ENCODE results near the gene PRKCH.

The PRKCH gene

DNA sequence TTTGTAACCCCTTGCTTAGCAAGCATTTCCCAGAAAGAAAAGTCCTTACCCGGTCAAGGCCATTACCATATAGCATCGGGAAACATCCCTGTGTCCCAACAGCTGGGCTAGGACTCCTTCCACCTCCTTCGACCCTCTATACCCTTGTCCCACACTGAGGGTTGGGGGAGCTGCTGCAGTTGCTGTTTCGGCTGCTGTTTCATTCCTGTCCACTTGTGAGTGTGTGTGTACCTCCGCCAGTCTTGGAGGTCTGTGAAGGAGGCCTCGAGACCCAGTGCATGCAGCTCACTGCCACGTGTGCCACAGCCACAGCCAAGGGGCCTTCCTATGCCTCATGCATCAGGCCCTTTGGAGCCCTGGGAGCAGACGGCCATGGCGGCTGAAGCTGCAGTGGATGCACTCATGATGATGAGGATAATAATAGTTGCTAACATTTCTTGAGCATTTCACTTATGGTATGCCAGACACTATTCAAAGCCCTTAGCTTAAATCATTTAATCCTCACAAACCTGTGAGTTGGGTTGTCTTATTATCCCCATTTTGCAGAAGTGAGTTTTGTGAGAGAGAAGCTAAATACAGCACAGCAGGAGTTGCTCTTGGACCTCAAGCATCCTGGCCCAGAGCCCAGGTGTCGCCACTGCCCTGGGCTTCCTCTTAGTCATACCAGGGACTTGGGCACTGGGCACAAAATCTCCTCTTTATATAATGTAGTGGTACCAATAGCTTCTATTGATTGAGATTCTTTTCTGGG lies 156.5 kb downstream of the PRKCH start:
- DNase-seq = no peak

DNA sequence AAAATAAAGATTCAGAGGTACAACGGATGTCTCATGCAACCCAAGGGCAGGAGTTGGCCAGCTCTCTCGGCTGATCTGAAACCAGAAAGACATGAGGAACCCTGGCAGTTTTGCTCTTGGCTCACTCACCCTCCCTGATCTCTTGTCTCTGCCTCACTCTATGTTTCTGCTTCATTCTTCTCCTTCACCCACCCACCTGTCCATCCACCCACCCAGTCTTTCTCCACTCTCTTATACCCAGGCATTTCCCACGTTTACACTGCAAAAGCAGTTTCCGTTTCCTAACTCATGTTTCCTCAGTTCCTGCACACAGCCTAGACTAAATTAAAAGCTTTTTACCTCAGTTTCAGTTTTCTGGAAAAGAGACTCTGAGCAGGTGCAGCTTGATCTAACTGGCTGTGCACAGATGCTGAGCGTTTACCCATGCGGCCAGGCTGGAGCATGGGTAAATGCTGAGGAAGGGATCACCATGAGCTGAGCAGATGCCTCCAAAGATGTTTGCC lies 157.6 kb downstream of the PRKCH start:
- peak; percentile 23 to 44 for DNase-seq

DNA sequence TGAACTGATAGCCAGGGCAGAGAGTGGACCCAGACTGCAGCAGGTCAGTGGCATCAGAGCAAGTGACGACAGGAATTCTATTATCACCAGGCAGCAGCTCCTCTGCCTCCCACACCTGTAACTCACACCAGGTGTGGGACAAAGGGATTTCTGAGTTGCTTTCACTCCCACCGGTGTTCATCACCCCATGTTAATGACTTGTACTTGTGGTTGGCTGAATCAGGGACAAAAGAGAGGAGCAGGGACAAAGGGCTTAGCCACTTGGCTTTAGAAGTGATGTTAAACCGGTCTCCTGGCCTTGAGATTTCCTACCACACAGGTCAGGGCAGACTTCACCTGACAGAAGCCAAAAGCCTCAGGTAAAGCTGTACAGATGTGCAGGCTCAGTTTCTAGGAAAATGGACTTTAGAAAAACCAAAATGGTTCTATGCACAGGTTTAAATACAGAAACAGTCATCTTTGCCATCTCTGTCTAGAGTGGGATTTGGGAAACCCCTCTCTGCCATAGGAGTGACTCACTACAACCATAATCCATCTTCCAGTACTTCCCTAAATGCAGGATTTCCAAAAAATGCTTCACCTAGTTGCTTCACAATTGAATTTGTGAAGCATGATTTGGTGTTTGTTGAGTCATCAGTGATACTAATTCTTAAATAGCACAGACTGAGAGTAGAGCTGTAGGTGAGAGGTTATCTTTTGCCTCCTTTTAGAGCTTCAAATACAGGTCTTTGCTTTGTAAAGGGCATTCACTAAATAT lies 158.5 kb downstream of the PRKCH start:
- no peak for DNase-seq

DNA sequence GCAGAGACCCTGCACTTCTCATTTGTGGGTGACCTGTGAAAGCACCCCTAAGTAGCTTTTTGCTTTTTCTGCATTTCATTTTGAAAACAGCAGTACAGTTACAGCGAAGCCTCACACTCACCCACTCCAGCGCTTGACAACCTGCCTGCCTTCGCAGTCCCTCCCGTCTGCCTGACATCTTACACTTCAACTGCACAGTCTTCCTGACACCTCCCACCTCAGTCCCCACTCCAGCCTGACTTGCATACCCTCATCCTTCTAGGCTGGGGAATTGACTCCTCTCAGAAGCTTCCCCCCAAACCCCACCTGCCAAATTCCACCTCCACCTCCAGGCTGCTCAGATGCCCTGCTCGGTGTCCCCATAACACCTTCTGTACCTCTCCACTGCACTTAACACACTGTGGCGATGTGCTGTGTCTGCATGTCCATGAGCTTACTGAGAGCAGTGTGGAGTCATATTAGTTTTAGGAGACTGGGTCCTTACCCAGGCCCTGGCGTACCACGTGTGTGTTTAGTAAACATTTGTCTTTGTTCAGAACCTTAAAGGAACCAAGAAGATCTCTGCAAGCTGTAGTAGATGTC lies 159.4 kb downstream of the PRKCH start:
- no peak for DNase-seq

DNA sequence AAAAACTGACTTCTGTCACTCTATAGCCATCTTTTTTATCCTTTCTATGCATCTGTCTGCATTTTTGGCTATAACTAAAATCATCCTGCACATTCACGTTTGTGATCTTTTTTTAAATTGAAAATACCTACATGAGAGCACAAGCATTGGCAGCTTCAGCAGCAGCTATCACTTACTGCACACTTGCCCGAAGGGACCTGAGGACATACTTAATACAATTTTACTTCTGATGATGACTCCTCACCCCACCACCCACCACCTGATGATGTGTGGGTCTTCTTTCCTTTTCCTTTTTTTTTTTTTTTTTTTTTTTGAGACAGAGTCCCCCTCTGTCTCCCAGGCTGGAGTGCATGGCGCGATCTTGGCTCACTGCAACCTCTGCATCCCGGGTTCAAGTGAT lies 160.3 kb downstream of the PRKCH start:
- no peak for DNase-seq

DNA sequence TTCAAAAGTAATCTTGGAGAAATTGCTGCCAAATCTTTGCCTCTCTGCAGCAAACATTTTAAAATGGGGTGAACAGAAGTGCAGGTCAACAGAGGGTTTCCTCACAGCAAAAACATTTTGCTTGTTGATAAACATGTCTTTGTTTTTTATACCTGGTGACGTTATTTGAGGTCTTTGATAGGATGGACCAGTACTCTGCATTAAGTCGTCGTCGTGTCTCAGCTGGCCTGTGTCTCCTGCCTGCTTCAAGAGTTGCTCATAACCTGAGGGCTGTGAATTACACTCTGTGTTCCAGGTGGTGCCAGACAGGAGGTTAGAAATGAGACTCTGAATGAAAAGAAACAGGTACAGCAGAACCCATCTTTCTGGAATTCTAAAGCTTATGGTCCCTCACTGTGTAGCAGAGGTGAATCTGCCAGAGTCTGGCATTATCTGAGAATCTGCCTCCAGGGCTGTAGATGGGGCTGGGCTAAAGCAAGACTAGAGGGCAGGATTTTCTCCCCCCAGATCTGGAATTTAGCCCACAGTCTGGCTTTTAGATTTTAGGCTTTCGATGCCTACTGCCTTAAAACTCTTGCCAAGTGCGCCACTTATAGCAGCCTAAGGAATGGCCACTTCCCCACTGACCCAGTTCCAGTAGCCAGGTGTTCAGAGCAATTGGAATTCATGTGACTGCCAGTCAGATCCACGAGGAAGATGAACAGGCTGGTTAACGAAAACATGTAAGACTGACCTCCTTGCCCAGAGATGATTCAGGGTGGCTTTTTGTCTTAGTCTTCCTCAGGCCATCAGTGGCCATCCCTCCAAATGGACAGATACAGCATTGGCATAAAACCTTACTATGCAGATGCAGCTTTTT lies 161.2 kb downstream of the PRKCH start:
- no peak for DNase-seq

DNA sequence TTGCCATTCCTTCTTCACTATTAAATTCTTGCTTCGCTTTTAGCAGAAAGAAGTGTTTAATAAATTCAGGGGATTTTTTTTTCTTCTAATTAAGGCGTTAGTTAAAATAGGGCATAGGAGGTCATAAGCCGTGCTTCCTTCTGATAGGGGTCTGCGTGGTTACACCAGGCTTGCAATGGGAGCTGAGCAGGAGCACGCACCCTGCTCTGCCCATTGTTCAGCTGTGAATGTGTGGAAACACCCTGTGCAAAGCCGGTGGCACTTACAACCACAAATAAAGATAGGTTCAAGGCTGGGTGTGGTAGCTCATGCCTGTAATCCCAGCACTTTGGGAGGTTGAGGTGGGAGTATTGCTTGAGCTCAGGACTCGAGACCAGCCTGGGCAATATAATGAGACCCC lies 162.1 kb downstream of the PRKCH start:
- no peak for DNase-seq

DNA sequence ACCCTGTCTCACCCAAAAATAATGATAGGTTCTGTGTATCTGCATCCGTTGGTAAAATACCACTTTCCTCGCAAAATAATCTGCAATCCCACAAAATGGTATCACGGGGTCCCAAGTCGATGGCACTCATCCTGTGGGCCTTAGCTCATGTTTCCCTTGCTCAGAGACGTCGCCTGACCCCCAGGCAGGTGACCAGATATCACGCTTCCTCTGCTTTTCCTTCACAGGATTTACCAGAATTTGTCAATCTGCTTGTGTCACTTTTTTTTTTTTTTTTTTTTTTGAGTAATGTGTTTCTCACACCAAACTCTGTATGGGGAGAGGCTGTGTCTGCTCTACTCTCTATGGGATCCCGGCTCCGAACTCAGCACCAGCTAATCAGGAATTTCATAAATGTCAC lies 162.7 kb downstream of the PRKCH start:
- no peak for DNase-seq

DNA sequence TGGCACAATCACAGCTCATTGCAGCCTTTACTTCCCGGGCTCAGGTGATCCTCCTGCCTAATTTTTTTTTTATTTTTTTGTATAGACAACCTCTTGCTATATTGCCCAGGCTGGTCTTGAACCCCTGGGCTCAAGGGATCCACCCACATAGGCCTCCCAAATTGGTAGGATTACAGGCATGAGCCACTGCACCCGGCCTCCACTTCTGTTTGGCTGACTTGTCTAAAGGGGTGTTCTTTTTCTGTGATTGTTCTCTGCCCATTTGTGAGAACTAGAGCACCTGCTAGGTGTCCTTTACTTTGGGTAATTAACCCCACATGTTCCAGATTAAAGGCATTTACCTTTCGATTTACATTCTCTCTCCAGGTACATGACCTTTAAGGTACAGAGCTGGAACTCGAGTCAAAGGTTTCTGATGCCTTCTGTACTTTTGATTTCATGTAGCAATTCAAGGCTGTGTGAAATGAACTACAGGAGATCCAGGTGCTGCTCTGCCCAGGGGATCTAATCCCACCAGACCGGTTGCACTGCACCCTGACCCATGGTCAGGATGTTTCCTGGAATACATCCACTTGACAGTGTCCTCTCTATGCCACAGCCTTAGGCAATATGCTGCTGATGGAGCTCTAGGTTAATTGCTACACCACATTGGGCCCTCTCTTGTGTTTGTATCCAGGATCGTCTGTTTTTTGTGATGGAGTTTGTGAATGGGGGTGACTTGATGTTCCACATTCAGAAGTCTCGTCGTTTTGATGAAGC lies 163.6 kb downstream of the PRKCH start:
- no peak for DNase-seq

DNA sequence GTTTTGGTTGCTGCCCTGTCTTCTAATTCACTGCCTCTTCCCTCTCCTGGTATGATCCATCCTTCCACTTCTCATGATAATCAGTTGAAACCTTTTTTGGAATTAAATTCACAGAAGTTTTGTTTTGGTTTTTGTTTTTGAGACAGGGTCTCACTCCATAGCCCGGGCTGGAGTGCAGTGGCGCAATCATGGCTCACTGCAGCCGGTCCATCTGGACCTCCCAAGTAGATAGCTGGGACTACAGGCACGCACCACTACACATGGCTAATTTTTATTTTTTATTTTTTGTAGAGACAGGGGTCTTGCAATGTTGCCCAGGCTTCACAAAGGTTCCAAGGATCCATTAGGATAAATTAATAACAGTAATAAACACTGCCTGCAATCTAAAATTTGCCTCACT lies 164.3 kb downstream of the PRKCH start:
- DNase-seq = no peak

DNA sequence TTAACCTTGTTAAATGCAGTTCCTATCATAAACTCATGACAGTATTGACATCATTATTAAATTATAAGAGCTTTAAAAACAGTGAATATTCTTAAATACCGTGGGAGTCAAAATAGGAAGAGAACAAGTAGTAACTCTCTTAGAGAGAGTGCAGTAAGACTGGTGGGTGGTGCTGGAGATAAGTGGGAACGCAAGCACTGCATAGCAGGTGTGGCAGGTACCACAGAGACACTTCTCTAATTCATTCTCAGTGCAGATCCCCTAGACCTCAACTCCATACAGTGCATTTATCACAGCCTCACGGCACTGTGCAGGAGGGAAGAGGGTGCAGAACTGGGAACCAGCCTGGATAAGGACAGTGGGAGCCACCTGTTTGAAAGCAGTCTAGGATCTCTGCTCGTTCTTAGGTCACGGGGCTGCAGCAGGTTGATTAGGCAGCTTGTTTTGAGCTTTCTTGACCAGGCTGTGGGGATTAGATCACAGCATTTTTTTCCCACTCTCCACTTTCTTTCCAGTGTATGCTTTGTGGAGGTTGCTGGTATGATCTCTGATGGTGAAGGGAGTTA lies 165.6 kb downstream of the PRKCH start:
- no peak for DNase-seq

DNA sequence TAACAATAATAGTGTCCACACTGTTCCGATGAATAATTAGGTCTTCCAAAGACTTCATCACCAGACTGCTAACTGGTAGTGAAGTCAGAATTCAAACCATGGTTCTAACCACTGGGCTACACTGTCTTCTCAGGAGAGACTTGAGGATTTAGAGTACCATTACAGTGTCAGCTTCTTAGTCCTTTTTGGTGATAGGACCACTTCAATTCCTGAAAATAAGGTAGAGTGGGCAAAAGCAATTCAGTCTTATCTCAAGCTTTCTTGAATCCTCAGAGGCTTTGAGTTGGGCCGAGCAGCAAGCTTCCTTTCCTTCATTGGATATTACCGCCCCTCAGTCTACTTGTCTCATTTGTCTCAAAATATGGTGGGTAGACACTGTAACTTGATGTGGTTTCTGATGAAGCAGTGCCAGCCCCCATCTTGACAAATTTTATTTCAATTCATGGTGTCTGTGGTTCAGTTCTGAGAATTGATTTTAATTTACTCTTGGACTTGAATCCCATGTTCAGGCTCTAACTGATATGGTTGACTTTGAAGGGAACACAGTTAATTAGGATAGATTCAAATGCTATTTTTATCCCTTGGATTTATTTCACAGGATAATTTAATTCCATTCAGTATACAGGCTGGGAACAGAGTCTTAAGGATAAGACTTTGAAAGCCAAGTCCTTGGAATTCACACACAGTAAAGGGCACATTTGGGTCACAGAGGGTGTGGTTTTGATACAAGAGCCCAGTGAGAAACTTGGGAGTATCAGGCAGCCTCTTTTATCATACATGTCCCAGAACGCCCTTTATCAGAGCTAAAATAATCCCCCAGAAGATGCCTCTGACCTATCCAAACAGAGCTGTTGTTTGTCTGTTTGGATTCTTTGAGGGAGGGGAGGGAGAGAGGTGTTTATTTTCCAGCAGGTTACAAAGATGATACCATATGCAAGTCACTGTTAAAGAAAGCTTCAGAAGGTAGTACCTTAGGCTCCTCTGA lies 167.3 kb downstream of the PRKCH start:
- DNase-seq = no peak

DNA sequence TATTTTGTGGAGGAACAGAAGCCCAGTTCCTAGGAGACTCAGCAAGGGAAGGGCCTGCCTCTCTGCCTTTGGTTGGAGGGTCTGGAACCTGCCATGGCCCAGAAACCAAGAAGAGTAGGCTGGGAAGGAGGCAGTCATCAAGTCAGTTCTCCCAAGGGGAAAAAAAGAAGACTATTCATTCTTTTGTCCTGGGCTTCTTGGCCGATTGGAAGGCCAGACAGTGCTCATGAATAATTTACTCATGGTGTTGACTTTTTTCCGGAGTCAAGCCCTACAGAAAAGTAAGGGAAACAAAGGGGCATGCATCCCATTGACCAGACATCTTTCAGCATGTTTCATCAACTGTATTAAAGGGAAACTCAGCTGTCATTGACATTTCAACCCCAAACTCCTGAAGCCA lies 168.1 kb downstream of the PRKCH start:
- no peak for DNase-seq

DNA sequence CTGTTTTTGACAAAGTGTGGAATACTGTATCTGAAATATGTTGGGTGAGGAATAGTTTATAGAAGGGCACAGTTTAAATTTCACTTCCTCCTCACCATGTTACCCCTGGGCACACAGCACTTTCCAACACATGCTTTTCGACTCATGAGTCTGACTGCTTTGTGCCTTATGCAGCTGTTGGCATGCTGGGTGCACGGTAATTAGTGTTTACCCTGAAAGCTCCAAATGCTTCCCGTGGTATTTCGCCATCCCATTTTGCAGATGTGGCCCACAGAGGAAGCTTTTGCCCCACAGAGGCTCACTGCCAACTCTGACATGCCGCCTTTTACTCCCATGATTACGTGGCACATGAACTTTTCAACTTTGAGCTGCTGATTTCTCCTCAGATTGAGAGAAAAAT lies 168.6 kb downstream of the PRKCH start:
- DNase-seq = no peak

DNA sequence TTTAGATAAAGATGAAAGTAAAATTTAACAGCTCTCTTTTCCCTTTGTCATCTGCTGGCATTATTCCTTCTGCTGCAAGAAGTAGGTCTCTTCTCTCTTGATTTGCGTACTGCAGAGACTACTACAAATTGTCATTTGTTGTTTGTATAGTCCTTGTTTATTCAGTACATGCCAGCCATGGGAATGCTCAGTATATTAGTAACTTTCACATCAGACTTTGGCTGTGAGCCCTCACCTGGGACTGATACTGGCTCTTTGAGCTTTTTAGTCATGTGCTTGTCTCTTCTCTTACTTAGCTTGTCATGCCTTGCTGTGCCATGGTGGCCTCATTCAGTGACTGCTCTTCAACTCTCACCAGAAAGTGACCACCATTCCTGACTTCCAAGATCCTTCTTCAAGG lies 169.8 kb downstream of the PRKCH start:
- no peak for DNase-seq

DNA sequence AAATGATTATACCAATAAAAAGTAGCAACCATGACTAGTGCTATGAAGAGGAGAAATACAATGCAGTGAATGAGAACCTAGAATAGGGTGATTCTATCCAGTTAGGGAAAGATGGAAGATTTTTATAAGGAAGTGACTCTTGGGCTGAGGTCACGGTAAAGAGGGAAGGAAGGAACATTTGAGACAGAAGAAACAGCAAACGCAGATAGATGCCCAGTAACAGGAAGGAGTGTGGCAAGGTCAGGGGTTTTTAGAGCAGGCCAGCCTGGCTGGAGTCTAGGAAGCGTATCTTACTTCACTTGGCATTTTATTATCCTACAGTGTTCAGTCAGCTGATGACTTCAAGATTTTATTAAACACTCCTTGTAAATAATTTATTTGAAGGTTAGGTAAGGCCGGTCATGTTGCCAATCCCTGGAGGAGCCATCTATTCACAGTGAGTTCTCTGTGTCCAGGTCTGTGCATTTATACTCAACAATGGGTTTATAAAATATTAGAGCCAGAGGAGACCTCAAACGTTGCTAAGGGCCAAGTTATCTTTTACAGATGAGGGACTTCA lies 170.6 kb downstream of the PRKCH start:
- DNase-seq = no peak

DNA sequence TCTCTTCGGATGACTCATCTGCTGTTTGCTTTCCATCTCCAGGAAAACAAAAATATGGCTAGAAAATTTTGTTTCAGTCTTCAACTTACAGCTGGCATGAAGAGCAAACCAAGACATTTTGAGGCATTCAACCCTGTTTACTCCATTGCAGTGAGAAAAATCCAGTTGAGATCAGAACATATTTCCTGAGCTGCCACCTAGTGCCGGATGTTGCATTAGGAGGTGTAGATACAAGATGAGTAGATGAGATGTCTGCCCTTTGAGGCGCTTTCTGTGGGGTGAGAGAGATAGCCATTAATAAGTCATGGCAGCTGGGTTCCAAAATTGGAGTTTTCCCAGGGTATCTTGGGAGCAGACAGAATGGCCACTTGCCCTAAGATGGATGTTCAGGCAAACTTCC lies 171.1 kb downstream of the PRKCH start:
- no peak for DNase-seq

DNA sequence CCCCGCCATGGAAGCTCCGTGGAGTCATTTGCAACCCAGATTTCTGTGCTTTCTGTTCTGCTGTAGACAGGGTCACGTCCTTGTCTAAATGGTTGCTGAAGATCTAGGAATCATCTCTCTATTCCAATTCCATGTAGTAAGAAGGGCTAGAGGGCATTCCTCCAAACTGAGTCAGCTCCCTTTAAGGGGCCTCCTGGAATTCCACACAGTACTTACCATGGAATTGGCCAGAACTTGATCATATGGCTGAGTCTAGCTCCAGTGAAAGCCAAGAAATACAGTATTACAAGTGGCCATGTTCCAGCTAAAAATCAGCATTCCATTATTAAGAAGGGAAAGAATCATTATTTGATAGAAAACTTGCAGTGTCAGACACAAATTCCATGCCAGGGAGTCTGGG lies 171.9 kb downstream of the PRKCH start:
- no peak for DNase-seq

DNA sequence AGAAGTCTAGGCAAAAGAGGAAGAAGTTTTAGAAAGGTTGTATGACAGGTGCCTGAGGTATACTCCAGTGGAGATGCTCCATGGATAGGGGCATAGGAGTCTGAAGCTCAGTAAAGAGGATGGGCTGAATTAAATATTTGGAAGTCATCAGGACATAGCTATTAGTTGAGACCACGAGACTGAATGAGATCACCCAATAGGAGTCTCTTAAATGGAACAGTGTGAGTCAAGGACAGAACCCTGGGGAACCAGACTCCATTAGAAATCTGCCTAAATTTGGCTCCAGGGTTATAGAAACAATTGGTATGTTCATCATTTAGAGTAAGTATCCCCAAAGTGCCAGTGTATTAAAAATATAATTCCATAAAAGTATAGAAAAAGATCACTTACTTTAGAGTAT lies 172.6 kb downstream of the PRKCH start:
- DNase-seq = no peak

DNA sequence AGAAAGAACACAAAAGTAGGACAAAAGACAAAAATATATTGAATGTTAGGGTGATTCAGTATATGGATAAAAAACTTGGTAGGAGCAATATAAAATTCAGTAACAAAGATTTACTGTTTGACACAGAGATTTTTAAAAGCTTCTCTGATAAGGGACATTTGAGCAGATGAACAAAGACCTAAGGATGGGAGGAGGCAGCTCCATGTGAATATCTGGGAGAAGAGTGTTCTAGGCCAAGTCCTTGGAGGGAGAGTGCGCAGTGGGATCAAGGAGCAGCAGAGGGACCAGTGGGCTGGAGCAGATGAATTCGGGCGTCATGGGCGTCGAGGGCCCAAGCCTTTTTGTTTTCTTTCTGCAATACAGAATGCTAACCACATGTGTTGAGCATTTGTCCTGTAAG lies 174.4 kb downstream of the PRKCH start:
- no peak for DNase-seq

Data from activated CD4-positive, alpha-beta T cell treated with anti-CD3 and anti-CD28 coated beads for 4 hours (primary cell).